Cortex of kidney (tissue), 1 donor: ENCODE measurements around the gene CCDC40.
"Not testable (repeated sequence)": the region's sequence is repeated elsewhere in the genome, so short reads cannot be mapped to it uniquely, and the experiment has no call there.

Experiments
- DNase-seq: peaks from one replicate; lab custom pipeline; 2025; lab: John Stamatoyannopoulos, UW

CCDC40 gene

GRCh38 chr17:80035937-80036714 lies at the start of gene CCDC40:
TSS of gene CCDC40 (plus strand) at chr17:80036642. CDS start at chr17:80036663, 21 bp downstream.
- DNase-seq, result no peak

GRCh38 chr17:79987187-79987934 lies 49.1 kb upstream of the CCDC40 start:
- no peak for DNase-seq

- DNase-seq, result no peak
Measured at GRCh38 chr17:79987935-79988184, 48.6 kb upstream of the CCDC40 start.

GRCh38 chr17:79988185-79988971 lies 48.1 kb upstream of the CCDC40 start:
- no peak for DNase-seq

GRCh38 chr17:79989106-79989835 lies 47.2 kb upstream of the CCDC40 start:
- no peak for DNase-seq

GRCh38 chr17:79990051-79990592 lies 46.3 kb upstream of the CCDC40 start:
- no peak for DNase-seq

- no peak for DNase-seq
Measured at GRCh38 chr17:79990704-79991103, 45.7 kb upstream of the CCDC40 start.

- DNase-seq, result no peak
Measured at GRCh38 chr17:79991140-79991923, 45.1 kb upstream of the CCDC40 start.

GRCh38 chr17:79991924-79992648 lies 44.4 kb upstream of the CCDC40 start:
- DNase-seq, result no peak

- no peak for DNase-seq
Measured at GRCh38 chr17:79992649-79993389, 43.6 kb upstream of the CCDC40 start.

- no peak for DNase-seq
Measured at GRCh38 chr17:79993390-79994227, 42.8 kb upstream of the CCDC40 start.

- not testable (repeated sequence) for DNase-seq
Measured at GRCh38 chr17:79994228-79994569, 42.2 kb upstream of the CCDC40 start.

GRCh38 chr17:79994602-79995001 lies 41.8 kb upstream of the CCDC40 start:
- no peak for DNase-seq

- no peak for DNase-seq
Measured at GRCh38 chr17:79995696-79996095, 40.7 kb upstream of the CCDC40 start.

- no peak for DNase-seq
Measured at GRCh38 chr17:79996291-79996690, 40.2 kb upstream of the CCDC40 start.

- no peak for DNase-seq
Measured at GRCh38 chr17:79997011-79997660, 39.3 kb upstream of the CCDC40 start.

GRCh38 chr17:80000136-80000535 lies 36.3 kb upstream of the CCDC40 start:
- DNase-seq, result no peak
